GM19193 (cell line): ENCODE measurements around the gene C13orf46.

Experiments
- POLR2A ChIP-seq: IDR thresholded peaks from 4 replicates; pipeline ENCODE4 v1.6.1; 2011; ENCODE audit not compliant: insufficient read depth, insufficient read length; ENCODE audit errors: extremely low read depth

Gene C13orf46

DNA sequence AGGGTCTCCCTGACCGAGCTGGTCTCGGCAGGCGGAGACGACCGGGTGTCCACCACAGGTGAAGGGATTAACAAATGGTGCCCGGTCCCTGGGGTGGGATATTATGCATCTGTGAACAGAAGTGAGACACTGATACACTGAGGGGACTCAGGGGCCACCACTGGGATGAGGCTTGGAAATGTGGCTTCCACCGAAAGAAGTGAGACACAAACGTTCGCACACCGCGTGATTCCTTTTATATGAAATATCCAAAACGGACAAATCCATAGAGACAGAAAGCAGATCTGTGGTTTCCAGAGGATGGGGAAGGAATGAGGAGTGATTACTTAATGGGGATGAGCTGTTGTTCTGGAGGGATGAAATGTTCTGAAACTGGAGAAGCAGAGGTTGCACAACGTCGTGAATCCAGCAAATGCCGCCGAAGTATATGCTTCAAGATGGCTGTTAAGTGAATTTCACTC lies 47.5 kb downstream of the C13orf46 start:
- no peak for TF ChIP-seq POLR2A

DNA sequence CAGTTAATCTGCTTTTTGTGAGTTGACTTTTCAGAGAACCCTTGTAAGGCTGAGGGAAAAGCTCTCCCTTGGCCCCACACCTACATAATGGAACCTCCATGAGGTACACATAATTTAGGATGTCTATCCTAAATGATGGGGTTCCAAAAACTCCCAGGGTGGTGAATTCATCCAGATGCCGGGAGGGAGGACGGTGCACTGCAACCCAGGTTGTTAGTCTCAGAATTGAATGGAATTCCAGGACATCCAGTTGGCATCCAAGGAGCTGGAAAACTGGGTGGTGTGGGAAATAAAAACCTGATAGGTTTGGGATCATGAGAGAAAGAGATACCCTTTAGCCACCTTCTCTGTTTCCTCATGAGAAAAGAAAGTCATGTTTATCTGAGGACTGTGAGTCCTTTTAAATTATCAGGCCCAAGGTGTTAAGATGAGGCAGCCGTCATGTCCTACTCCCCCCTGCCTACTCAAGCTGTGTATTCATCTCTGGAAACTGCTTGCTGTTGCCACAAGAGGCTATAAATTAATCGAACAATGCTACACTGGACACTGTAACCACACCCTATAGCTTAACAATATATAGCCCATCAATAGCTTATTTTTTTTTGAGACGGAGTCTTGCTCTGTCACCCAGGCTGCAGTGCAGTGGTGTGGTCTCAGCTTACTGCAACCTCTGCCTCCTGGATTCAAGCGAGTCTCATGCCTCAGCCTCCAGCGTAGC lies 49.5 kb downstream of the C13orf46 start:
- TF ChIP-seq POLR2A, result no peak

DNA sequence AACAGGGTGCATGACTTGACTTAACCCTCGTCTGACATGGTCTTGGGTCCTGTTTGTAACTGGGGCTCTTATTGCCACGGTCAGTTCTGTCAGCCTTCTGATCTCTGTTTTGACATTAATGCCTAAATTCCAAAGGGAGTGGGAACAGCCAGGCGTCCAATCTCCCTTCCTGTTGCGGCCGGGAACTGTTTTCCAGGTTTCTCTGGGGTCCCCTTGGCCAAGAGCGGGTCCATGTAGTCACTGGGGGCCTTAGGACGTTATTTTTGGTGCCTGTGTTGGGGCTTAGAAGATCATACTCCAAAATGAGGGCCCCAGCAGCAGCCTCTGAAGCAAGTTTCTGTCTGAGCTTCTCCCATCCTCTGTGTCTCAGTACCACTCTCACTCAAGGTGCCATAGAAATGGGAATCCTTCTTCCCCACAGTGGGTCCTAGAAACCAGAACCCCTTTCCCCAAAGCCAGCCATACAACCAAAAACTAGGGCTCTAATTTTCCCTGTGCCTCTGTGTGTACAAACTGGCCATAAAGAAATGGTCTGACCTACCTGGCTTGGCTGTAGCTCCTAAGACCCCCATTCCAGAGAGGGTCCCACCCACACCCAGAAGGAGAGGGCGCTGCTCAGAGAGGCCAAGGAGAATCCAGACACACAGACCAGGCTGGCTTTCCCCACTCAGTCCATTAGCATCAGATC lies 50.4 kb downstream of the C13orf46 start:
- no peak for TF ChIP-seq POLR2A

DNA sequence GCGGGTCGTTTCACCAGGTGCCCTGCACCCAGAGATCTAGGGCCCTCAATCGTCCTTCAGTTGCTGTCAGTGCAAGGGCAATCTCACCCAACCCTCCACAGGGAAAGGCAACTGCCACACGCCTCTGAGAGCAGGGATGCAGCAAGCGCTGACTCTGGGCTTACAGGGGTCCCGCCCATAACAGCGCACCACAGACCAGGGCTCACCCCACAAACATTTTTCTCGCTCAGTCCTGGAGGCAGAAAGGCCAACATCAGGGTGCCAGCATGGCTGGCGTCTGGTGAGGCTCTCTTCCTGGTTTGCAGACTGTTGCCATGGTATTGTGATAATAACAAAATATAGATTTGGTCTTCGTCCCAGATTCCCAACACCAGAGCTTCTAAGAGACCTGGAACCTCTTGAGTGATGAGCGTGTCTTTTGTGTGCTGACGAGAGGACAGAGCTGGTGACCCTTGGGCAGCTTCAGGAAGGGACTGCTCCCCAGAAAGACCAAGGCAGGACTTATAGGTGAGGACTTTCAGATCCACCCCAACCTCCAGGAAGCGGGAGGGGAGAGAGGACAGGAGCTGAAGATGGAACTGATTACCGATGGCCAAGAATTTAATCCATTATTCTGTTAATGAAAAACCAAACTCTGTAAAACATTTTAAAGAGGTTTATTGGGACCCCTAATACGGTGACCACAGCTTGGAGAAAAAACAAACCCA lies 51.3 kb downstream of the C13orf46 start:
- TF ChIP-seq POLR2A, result no peak

DNA sequence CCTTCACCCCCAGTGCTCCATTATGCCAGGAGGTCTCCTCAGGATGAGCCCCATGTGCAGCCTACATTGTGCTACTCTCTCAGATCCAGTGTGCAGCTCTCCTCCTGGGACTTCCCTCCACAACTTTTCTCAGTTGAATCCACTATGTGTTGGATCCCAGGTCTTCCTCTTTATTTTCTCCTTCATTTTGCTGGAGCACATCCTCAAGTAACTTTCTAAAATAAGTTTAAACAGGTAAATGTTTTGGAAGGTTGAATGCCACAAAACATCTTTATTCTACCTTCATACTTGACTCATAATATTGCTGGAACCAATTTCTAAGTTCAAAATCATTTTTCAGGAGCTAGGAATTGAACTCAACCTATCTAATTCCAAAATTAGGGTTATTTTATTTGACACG lies 52.1 kb downstream of the C13orf46 start:
- TF ChIP-seq POLR2A, result no peak

DNA sequence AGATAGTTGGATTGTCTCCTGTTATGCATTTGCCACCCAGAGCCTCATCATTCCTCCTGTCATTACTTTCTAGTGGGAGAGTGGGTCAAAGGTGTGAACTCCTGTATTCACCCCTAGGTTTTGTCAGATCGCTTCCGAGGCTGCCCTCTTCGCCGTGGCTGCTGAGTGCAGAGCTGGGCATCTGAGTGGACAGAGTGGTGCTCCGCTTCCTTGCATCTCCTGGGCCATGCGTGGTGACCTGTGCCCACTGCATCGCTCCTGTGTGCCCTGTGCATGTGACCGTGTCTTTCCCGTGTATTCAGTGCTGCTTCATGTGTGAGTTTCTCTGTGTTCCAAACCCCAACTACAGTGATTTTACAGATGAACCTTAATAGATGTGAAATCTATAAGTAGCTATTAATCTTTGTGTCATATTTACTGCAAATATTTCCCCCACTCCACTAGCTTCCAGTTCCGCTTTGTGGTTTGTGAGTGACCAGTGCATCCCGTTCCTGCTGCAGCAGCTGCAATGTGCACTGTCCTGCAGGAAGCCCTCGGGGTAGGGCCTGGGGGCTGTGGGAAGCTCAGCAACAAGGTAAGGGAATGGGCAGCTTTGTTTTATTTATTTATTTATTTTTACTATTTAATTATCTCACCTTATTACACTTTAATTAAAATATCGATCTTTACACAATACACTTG lies 53.1 kb downstream of the C13orf46 start:
- TF ChIP-seq POLR2A, result no peak

DNA sequence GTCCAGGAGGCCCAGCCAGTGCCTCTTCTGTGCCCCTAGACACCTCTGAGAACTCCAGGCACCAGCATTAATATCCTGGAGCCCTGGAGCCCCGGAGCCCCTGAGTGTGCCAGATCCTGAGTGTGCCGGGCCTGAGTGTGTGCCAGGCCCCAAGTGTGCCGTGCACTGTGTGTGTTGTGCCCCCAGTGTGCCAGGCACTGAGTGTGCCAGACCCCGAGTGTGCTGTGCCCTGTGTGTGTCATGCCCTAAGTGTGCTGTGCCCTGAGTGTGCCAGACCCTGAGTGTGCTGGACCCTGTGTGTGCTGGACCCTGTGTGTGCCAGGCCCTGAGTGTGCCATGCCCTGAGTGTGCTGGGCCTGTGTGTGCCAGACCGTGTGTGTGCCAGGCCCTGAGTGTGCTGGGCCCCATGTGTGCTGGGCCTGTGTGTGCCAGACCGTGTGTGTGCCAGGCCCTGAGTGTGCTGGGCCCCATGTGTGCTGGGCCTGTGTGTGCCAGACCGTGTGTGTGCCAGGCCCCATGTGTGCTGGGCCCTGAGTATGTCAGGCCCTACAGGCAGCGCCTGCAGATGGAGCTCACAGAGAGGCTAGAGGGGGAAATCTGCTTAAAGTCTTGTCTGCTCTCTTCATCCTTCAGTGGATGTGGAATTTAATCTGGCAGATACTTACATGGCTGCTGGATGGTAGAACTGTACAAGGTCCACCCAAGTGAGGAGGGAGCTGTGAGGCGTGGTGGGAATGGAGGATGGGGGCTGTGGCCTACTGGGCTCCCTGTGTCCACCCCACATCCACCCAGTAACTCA lies 53.9 kb downstream of the C13orf46 start:
- no peak for TF ChIP-seq POLR2A

DNA sequence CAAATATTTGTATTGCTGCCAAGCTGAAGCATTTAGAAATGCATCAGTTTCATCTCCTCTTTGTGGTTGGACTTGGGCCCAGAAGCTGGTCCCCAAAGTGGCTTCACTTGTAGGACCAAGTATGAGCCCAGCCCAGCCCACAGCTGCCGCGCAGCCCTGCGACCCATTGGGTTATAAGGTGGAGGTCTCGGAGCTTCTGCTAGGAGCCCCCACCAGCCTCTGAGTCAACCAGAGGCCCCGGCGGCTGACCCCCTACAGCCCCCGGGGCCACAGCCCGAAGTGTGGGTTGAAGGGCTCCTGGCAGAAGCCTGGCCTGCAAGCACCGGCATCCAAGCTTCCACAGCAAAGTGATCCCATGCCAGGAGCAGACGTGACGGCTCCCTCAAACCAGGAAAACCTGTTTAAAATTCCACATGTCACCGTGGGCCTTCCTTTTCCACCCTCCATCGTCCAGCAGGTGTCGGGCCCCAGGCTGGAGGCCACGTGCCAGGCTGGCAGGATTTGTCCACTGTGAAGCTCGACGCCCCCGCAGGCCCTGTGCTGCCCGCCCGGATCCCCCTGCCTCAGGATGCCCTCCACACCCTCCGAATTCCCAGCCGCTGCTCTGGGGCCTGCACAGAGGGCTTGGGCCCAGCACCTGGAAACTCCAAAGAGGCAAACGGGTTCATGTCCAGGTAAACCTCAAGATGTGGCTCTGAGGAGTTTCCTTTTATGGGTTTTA lies 54.7 kb downstream of the C13orf46 start:
- TF ChIP-seq POLR2A, result no peak

DNA sequence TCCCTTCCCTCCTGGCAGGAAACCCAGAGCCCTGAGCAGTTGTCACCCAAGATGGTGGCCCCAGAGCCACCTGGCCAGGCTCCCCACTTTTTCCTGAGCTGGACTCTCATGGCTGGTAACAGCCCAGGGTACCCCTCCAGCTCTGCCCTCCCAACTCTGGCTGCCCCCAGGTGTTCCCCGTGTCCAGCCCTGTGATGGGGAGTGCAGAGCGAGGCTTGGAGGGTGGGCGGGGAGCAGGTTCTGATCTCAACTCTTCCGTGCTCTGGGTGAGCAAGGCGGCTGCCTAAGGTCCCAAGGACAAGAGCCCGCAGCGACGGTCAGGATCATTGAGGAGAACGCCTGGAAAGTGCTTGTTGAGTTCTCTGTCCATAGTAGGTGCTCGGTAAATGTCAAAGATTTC lies 55.3 kb downstream of the C13orf46 start:
- no peak for TF ChIP-seq POLR2A

DNA sequence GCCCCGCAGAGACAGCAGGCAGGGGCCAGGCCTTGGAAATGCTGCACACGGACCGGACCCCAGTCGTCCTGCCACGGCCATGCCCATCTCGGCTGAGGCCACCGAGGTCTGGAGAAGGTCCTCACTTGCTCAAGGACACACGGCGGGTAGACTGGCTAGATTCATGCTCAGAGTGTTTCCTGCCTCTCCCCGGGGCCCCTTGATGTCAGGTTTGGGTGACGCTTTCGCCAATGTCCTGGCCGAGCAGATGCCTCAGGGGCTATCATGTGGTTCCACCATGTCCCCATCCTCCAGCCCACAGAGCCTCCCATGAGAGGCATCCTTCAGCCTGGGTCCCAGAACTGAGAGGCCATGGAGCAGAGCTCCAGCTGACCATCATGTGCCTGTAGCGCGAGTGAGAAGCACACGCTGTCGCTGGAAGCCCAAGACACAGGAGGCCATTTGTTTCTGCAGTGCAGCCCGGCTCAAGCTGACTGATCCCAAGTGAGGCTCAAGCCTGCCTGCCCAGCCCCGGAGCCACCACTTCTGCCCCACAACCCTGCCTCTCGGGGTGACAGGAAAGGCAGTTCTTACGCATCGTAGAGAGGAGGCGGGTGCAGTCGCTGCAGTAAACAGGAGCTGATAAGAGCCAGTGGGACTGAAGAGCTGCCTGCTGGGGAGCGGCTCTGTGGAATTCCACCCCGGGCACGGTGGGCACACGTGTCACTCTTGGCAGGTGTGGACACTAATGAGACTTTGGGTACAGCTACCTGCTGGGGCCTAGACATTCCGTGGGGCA lies 56.1 kb downstream of the C13orf46 start:
- no peak for TF ChIP-seq POLR2A

DNA sequence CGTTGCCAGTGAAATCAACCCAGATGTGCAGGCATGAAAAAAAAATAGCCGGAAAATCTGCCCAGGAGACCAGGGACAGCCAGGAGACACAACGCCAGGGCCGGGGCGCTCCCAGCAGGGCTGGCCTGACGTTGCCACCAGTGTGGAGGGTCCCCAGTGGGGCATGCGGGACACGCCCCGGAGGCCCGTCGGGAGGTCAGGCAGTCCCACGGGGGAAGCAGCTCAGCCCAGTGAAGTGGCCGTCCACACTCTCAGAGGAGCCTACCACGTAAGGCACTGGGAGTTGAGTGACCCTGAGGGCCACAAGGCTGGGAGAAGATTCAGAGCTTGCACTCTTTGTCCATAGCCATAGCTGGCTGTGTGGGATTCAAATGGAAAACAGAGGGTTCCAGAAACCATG lies 56.8 kb downstream of the C13orf46 start:
- no peak for TF ChIP-seq POLR2A

DNA sequence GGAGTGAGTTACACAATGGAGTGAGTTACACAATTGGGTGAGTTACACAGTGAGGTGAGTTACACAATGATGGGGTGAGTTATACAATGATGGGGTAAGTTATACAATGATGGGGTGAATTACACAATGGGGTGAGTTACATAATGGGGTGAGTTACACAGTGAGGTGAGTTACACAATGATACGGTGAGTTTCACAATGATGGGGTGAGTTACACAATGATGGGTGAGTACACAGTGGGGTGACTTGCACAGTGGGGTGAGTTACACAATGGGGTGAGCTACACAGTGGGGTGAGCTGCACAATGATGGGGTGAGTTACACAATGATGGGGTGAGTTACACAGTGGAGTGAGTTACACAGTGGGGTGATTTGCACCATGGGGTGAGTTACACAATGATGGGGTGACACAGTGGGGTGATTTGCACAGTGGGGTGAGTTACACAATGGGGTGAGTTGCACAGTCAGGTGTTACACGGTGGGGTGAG lies 57.5 kb downstream of the C13orf46 start:
- TF ChIP-seq POLR2A, result no peak

DNA sequence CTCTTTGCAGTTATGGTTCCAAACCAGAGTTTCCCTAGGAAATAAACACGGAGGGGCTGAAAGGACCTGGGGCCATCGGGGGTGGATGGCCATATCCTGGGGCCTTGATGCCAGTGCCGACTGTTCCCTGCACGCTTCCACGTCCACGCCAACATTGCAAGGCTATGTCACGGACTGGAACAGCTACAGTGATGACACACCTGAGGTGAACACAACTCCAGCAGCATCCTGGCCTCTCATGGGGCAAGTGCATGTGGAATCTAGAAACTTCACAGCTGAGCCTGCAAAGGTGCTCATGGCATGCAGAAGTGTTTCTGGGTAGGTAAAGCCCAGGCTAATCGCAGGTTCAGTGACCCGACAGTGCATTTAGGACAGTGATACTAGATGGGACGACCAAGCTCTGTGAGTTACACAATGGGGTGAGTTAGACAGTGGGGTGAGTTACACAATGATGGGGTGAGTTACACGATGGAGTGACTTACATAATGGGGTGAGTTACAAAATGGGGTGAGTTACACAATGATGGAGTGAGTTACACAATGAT lies 58.0 kb downstream of the C13orf46 start:
- TF ChIP-seq POLR2A, result no peak
